PC-3 (cell line): Measurements from ENCODE around the gene COL25A1.

Source experiments
- CTCF ChIP-seq: fragments of 300-600 bp; sonication (generic); conservative IDR thresholded peaks from 2 replicates; pipeline ENCODE4 v1.5.1; 2017; ENCODE audit warnings: antibody characterized with exemption, low read depth, mild to moderate bottlenecking, low read length
- EZH2 ChIP-seq: fragments of 300-600 bp; sonication (generic); IDR thresholded peaks from one replicate; pipeline ENCODE4 v1.6.1; 2017; ENCODE audit warnings: antibody characterized with exemption, mild to moderate bottlenecking, low read length; ENCODE audit not compliant: unreplicated experiment
- EZH2phosphoT487 ChIP-seq: fragments of 300-600 bp; sonication (generic); IDR thresholded peaks from 2 replicates; pipeline ENCODE4 v1.6.1; 2018; ENCODE audit warnings: mild to moderate bottlenecking, antibody characterized with exemption, low read length, borderline replicate concordance

- no peak for TF ChIP-seq CTCF
- TF ChIP-seq EZH2, result no peak
- no peak for TF ChIP-seq EZH2phosphoT487
Measured at GRCh38 chr4:108965472-108966076, 336.9 kb downstream of the COL25A1 start.
